Suppressor macrophage (primary cell): ENCODE data around the gene TRIM29.

ENCODE experiments used
- DNase-seq, 4 experiments: peaks; one replicate each; pipeline ENCODE4 v3.0.0-alpha.2; 2020 to 2022

The TRIM29 gene

DNA sequence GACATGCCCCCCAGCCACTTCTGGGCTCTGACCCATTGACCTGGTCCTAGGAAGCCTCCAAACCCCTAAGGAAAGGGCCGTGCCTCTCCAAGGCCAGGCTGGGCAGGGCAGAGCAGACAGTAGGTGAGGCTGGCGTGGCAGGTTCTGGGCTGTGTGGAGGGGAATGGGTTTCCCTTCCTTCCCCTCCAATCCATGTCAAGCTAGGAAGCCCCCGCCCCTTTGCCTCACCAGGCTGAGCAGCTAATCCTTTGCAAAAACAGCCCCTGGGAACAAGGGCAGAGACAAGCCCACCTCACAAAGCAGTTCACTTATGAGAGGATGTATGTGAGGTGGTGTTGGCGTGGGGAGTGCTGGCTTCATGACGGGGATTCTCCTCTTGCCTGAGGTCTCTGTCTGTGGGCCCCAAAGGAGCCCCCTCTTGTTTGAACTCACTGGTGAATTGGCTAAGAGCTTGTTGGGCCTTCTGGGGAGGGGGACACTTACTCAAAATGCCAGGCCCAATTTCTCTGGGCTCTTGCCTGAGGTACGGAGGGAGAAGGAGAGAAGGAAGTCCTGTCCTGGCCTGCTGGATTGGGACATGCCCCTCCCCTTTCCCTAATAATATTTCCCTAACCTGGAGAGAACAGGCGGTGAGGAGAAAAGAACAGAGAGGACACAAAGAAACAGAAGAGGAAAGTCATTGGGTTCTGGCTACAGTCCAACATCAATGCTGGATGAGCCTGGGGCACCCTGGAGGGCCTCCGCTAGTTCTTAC lies 1.6 kb upstream of the TRIM29 start:
- DNase-seq: no peak

DNA sequence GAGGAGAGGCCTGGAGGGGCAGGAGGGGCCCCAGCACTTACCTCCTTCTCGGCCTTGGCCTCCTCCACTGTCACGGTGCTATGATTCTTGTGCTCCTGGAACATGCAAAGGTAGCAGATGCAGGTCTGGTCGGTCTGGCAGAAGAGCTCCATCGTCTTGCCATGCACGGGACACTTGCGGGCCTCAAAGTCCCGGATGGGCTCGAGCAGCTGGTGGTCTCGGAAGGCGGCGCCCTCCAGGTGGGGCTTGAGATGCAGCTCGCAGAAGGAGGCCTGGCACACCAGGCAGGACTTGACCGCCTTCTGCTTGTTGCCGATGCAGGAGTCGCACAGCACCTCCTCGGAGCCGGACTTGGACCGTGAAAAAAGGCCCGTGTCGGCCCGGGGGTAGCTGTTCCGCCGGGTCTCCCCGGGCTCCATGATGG lies 714 bp downstream of the TRIM29 start:
- no peak for DNase-seq

DNA sequence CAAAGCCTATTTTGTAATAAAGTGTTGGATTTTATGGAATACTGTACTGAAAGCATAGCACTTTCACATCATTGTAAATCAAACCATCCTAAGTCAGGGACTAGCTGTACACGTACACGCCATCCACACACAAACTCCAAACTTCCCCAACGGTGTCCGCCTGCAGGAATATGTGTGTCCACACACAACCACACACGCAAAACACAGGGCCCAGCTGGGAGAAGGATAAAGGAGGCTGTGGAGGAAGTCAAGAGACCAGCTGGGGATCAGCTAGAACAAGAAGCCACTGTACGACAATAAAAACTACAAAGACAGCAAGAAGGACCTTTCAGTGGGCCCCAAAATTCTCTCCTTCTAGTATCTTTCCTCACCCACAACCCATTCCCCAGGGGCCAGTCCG lies 1.6 kb downstream of the TRIM29 start:
- DNase-seq: no peak

DNA sequence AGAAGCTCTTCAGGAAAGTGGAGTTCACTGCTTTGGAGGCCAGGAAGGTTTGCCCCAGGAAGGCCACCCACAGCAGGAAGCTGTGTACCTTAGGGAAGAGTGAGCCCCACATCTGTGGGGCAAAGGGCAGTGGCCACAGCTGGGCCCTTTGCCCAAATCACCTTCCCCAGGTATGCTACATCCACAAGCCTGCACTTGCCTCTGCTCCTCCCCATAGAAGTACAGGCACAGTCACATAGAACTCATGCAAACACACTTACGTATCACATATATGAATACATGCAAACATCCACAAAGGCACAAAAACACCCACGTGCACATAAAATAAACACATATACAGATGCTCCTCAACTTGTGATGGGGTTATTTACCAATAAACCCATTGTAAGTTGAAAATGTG lies 2.1 kb downstream of the TRIM29 start:
- DNase-seq: no peak

DNA sequence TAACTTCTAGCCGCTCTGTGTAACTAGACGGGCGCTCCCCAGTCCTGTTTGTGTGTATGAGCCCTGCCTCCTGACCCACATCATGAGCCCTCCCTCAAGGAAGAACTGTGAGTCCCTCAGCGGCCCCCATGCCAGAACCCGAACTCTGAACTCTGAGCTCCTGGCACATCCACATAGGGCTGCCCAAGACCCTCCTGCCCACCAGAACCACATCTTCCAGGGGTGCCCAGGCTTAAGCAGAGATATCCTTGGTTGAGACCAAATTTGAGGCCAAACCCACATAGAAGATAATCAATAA lies 3.0 kb downstream of the TRIM29 start:
- DNase-seq: no peak

DNA sequence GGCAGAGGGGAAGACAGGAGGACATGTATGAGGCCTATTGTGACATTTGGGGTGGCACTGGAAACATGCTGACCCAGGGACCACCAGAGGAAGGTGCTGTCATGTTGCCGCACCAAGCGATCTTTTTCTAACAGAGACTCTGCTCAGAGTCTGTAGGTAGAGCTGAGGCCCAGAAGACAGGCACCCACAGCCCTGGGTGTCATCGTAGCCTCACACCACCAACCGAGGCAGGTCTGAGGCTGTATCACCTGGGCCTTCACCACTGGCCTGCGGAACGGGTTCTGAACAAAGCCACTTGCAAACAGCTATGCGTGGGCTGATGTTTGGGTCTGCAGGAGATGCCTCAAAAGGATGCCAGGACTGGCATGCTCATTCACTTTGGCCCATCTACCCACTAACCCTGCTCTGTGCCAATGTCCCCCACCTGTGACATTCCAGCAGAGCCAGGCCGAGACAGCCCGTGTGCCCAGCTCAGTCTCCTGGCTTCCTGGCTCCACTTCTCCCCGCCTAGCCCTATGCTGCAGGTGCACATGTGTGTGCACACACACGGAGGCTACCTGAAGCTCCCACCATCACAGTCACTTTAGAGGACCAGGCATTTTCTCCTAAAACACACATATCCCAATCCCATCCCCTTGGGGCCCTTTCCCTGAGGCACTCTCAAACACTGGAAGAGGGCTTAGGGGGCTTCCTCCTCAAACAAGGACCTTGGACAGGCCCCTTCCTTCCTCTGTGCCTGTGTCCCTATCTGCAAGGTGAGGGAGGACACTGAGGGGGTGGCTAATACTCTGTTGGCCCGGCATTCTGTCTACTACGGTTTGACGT lies 3.6 kb downstream of the TRIM29 start:
- no peak for DNase-seq

DNA sequence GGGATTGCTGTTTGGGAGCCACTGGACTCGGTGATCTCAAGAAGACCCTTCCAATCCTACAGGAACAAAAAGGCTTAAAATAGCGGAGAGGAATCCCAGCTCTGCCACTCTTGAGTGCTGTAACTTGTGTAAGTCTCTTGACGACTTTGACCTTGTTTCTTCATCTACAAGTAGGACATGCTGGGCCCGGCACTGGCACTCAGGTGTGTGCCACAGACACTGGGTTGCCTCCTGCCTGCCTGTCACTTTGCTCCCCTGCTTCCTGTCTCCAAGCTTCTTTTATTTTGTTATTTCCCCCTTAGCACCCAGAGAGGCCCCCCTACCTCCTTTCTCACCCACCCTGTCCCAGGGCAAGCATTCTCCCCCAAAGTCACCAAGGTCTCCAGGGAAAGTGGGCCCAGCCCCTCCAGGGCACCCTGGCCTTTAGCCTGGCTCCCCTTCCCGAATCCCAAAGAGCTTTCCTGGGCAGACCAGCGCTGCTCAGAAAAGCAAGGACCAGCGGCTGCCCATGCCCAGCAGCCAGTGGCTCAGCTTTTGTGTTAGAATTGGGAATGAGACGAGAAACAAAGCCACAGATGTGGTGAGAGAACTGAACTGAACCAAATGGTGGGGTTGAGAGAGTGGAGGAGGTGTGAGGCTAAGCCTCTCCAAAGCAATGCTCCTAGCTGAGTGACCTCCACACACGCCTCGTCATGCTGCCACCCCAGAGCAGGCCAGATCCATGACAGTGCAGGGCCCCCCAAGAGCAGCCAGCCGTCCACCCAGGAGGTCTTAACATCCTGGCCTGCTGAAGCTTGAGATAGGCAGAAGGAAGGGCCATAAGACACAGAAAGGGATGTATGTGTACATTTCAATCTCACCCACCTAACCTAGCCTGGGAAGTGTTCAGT lies 4.5 kb downstream of the TRIM29 start:
- DNase-seq: no peak

DNA sequence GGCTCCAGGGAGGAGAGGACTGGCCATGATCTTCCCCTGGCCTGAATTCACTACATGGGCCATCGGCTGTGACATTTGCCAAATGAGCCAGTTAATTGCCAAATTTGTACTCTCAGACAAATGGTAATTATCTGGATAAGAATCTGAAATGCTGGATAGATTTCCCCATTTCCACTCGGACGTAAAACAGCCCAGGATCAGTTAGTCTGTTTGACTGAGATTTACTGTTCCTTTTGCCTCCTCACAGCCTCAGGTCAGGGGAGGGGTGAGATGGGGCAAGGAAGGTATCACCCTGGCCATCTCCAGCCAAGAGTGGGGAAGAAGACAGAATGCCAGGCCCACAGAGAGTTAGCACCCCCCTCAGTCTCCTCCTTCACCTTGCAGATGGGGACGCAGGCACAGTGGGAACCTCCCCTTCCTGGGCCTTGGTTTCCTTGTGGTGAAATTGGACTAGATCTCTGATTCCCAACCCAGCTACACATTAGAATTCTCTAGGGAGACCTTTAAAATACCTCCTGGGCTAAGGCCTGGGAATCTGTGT lies 5.2 kb downstream of the TRIM29 start:
- no peak for DNase-seq

DNA sequence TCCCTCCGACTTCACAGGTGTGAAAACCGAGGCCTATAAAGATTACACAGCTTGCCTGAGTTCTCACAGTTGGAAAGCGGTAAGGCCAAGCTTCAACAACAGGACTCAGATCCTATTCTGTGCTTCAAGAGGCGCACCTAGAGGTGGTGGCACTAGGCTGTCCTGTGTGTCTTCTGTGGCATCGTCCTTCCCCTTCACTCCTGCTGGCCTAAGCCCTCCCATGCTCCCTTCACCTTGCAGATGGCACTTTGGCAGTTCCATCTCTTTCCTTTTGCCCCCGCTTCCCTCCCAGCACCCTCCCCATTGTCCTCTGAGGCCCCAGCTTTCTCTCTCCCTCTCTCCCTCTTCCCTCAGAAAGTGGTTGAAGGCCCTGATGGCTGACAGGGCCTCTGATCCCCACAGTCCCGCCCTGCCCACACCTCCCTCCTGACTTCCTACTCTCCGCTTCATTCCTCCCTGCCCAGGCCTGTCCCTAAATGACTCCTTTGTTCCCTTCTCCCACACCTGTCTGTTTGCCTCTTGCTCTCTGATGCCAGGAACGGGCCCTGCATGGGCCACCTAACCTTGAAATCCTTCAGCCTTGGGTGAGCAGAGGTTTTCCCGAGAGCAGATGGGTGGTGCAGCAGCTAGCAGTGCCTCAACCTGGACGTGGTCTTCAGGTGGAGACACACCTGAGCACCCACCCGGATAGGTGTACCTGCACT lies 5.8 kb downstream of the TRIM29 start:
- no peak for DNase-seq

- no peak for DNase-seq
Measured at GRCh38 chr11:120130991-120131760, 6.7 kb downstream of the TRIM29 start.

DNA sequence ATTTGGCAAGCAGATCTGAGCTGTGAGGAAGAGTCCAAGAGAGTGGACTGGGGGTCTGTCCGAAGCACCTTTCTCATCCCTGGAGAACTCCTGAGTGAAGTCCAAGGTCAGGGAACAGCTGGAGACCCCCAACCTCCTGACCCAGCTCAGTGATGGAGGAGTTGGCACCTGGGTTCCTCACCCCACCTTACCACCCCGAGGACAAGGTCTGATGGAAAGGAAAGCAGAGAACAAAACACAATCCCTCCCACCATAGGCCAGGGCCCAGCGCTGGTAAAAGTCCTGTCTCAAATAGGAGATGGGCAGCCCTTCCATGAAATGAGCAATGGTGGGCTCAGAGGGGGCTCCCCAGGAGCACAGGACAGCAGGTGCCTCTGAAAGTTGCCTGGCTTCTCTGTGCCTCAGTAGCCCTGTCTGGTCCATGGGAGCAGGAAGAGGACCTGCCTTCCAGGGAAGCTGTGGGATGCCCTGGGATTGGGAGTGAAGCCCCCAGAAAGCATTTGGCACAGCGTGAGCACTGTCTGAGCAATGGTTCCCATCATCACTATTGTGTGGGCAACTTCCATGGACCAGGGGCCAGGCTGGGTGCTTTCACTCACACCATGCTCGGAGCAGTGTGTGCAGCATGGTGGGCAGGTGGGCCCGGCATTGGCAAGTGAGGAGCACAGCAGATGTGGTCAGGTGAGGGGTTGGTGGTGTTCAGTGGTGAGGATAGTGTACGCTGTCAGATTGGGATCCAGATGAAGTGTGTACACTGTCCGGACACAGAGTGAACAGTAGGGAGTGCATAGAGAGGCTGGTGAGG lies 7.5 kb downstream of the TRIM29 start:
- no peak for DNase-seq

- no peak for DNase-seq
Measured at GRCh38 chr11:120129570-120129969, 8.3 kb downstream of the TRIM29 start.

DNA sequence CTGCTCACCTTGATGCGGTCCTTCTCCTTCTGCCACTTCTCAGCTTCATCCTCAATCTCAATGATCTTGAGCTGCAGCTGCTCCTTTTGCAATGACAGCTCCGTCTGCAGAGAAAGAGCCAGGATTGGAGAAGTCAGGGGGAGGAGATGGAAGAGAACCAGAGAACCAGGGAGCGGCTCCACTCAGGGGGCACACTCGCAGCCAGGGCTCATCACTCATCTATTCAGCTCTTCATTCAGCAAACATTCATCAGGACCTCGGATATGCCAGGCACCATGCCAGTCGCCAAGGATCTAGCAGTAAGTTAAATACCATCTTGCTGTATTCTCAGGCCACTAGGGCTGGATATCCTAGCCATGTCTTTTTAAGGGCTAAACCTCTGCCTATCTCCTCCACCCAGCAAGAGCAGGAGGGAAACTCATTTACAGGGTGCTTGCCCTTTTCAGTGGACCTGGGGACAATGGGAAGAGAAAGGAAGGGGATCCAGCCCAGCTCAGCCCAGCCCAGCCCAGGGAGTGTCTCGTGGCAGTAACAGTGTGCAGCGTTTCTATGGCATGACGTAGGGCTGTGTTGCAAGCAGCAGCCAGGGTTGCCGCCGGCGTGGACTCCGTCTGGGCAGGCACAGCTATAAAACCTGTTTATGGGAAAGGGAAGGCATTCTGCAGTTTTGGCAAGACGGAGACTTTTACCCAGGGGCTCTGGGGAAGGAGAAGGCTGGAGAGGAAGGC lies 9.4 kb downstream of the TRIM29 start:
- no peak for DNase-seq

- DNase-seq: no peak
Measured at GRCh38 chr11:120127236-120127635, 10.7 kb downstream of the TRIM29 start.

GRCh38 chr11:120126620-120127019 lies 11.3 kb downstream of the TRIM29 start:
- DNase-seq: no peak

- DNase-seq: no peak
Measured at GRCh38 chr11:120125509-120125908, 12.4 kb downstream of the TRIM29 start.

DNA sequence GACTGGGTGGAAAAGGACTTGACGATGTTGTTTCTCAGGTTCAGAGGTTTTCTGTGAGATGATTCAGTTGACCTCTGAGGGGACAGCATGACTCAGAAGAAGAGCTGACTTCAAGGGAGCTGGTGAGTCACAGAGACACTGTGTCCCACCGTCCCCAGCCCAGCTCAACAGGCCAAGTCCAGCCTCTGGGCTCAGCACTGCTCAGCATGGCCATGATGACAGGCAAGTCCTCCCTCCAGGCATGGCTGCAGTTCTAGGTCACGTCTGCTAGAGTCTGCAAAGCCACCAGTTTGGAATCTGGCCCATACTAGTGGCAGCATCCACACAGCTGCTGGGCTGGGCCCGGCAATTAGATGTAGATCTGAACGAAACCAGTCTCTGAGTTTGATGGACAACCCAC lies 12.9 kb downstream of the TRIM29 start:
- DNase-seq: peak in 1 of 4 experiments; percentile 9

DNA sequence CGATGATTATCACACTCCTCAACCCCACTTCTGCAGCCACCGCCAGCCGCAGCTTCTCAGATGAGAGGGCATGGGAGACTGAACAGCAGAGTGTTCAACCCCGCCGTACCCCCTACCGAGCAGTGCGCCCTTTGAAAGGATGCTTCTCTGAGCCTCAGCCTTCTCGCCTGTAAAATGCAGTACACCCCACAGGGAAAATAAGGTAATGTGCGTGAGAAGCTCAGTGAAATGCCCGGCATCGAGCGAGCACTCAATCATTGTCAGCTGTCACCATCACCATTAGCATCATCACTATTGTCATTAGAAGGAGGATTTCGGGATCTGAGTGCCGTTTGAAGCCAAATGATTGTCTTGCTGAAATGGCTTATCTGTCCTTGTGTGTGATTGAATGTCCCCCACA lies 13.6 kb downstream of the TRIM29 start:
- DNase-seq: no peak

DNA sequence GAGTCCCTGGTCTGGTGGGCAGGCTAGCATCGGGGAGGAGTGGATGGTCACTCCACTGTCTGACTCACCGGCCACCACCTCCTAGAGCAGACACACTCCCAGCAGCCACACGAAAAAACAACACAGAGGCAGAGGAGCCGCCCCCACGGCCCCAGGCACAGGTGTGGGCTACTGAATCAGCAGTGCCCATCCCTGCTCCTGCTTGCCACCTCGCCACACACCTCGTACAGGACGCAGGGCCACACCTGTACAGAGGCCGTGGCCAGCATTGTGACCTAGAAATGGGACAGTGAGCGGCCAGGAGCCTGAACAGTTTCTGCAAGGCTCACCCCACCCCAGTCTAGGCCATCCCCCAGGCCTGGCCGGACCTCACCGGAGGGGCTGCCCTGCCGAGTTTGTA lies 14.0 kb downstream of the TRIM29 start:
- no peak for DNase-seq
